HCT116 (cell line): ENCODE measurements around the gene ANO4. TPM values are rescaled to one million over a fixed set of nuclear protein-coding genes. Genes with fewer than 3 reads are reported as not detected.
"Not testable (repeated sequence)": the region's sequence is repeated elsewhere in the genome, so short reads cannot be mapped to it uniquely, and the experiment has no call there.

Experiments used
- ATAC-seq: fragments of 200-7000 bp; cut with Tn5 transposase; 2 replicates; pipeline ENCODE4 v1.9.1; 2020; ENCODE audit warnings: mild to moderate bottlenecking, moderate library complexity
- BruUV-seq: library from RNA; stranded (reverse); fragments of 400-500 nt; replicated peaks from 2 replicates; lab custom pipeline; 2021; lab: Mats Ljungman, UMichigan
- CTCF ChIA-PET: fragments of 300-600 bp; sonication (Branson Sonifier 250); formaldehyde crosslinking; loops from one replicate; lab custom pipeline; 2021; ENCODE audit warnings: antibody characterized with exemption; lab: Charles Lee
- POLR2A ChIA-PET: fragments of 300-600, 350-600 bp; sonication (Branson Sonifier 250); formaldehyde crosslinking; loops from one replicate; lab custom pipeline; 2021; ENCODE audit warnings: antibody characterized with exemption; lab: Charles Lee
- RAD21 ChIA-PET, 2 experiments: fragments of 300-600 bp; sonication (Branson Sonifier 250); formaldehyde crosslinking; loops; one replicate each; lab custom pipeline; 2023; ENCODE audit warnings: low total read pairs in 2 of 2; ENCODE audit not compliant: uncharacterized antibody in 2 of 2, unreplicated experiment in 2 of 2, low non-redundant PET in 1 of 2; lab: Charles Lee
- DNase-seq: peaks from one replicate; pipeline ENCODE4 v3.0.0-alpha.2; 2010; ENCODE audit warnings: low read depth, low spot score
- H2AFZ ChIP-seq: fragments of 200-600 bp; shearing (Covaris generic), sonication (generic); 2 replicates; pipeline ENCODE4 v1.6.1; 2017; ENCODE audit warnings: low read depth, mixed run types, mixed read lengths, antibody characterized with exemption, low read length; ENCODE audit not compliant: poor library complexity, severe bottlenecking
- H3K27ac ChIP-seq: 2 replicates; pipeline ENCODE4 v1.5.1; 2012; ENCODE audit warnings: low read depth, low read length
- H3K27me3 ChIP-seq: fragments of 200-600 bp; sonication (generic); 2 replicates; pipeline ENCODE4 v1.6.1; 2016; ENCODE audit warnings: mixed run types, low read length, mixed read lengths; ENCODE audit not compliant: insufficient read depth
- H3K36me3 ChIP-seq, 2 experiments: fragments of 200-500 bp in 1 of 2; fragments of 200-600 bp in 1 of 2; sonication (Bioruptor generic) in 1 of 2; sonication (generic) in 1 of 2; 2 replicates each; pipeline versions ENCODE4 v1.5.1 to v1.6.1; 2014 to 2016; ENCODE audit warnings: low read length in 2 of 2, inconsistent platforms in 1 of 2, mixed read lengths in 1 of 2, mixed run types in 1 of 2; ENCODE audit not compliant: insufficient read depth in 2 of 2, control insufficient read depth in 1 of 2
- H3K4me1 ChIP-seq, 2 experiments: fragments of 200-600 bp in 1 of 2; sonication (generic) in 1 of 2; 2 replicates each; pipeline versions ENCODE4 v1.5.1 to v1.6.1; 2012 to 2017; ENCODE audit warnings: low read length in 2 of 2, inconsistent platforms in 1 of 2, mild to moderate bottlenecking in 1 of 2, mixed read lengths in 1 of 2, mixed run types in 1 of 2, moderate library complexity in 1 of 2; ENCODE audit not compliant: insufficient read depth in 2 of 2, control insufficient read depth in 1 of 2
- H3K4me2 ChIP-seq: fragments of 200-600 bp; sonication (generic); 2 replicates; pipeline ENCODE4 v1.6.1; 2017; ENCODE audit warnings: mixed run types, low read length, mixed read lengths
- H3K4me3 ChIP-seq, 2 experiments: fragments of 200-600 bp in 1 of 2; sonication (generic) in 1 of 2; replicated peaks in 1 of 2; 2 replicates each; pipeline ENCODE4 v1.5.1; 2011 to 2016; ENCODE audit warnings: low read length in 2 of 2, control low read depth in 1 of 2, low read depth in 1 of 2, mild to moderate bottlenecking in 1 of 2, mixed read lengths in 1 of 2, mixed run types in 1 of 2
- H3K79me2 ChIP-seq: fragments of 200-600 bp; sonication (generic); 2 replicates; pipeline ENCODE4 v1.6.1; 2017; ENCODE audit warnings: mild to moderate bottlenecking, mixed run types, low read length, moderate library complexity, mixed read lengths; ENCODE audit not compliant: insufficient read depth
- H3K9ac ChIP-seq: fragments of 200-600 bp; sonication (generic); 2 replicates; pipeline ENCODE4 v1.6.1; 2016; ENCODE audit warnings: low read length, mixed read lengths
- H3K9me2 ChIP-seq: fragments of 200-600 bp; sonication (generic), shearing (Covaris generic); 2 replicates; pipeline ENCODE4 v1.6.1; 2017; ENCODE audit warnings: mixed run types, mild to moderate bottlenecking, moderate library complexity; ENCODE audit not compliant: insufficient read depth
- H3K9me3 ChIP-seq, 2 experiments: fragments of 200-500 bp in 1 of 2; fragments of 200-600 bp in 1 of 2; sonication (Bioruptor generic) in 1 of 2; sonication (generic) in 1 of 2; 2 replicates each; pipeline ENCODE4 v1.6.1; 2014 to 2017; ENCODE audit warnings: low read length in 2 of 2, mixed read lengths in 2 of 2, inconsistent platforms in 1 of 2, low read depth in 1 of 2, mild to moderate bottlenecking in 1 of 2, mixed run types in 1 of 2, moderate library complexity in 1 of 2; ENCODE audit not compliant: control insufficient read depth in 1 of 2, insufficient read depth in 1 of 2
- H4K20me1 ChIP-seq: fragments of 200-600 bp; sonication (generic), shearing (Covaris generic); 2 replicates; pipeline ENCODE4 v1.6.1; 2017; ENCODE audit warnings: mixed run types, mild to moderate bottlenecking, moderate library complexity; ENCODE audit not compliant: insufficient read depth
- EZH2phosphoT487 ChIP-seq: fragments of 200-600 bp; IDR thresholded peaks from 2 replicates; pipeline ENCODE4 v1.6.1; 2018; ENCODE audit warnings: antibody characterized with exemption, borderline replicate concordance
- FOSL1 ChIP-seq: IDR thresholded peaks from 2 replicates; pipeline ENCODE4 v1.6.1; 2012; ENCODE audit warnings: low read depth
- JUND ChIP-seq: IDR thresholded peaks from 2 replicates; pipeline ENCODE4 v1.6.1; 2012
- RAD21 ChIP-seq: IDR thresholded peaks from 2 replicates; pipeline ENCODE4 v1.6.1; 2012; ENCODE audit warnings: low read depth, mild to moderate bottlenecking
- SRF ChIP-seq: IDR thresholded peaks from 2 replicates; pipeline ENCODE4 v1.6.1; 2012; ENCODE audit warnings: low read depth
- intact Hi-C: fragments of 100-400 bp; cut with micrococcal nuclease; formaldehyde crosslinking; loops from 2 replicates; pipeline ENCODE4 v1.10.0; 2022
- total RNA-seq: library from RNA; stranded (reverse); gene quantifications from one replicate; pipeline ENCODE4 v1.2.1, GENCODE V29; 2021; ENCODE audit not compliant: unreplicated experiment
- TF ChIP-seq, protein P1 (sequence below), 3 experiments: fragments of 200-600 bp in 1 of 3; sonication (generic) in 1 of 3; IDR thresholded peaks in 2 of 3; conservative IDR thresholded peaks in 1 of 3; 2 replicates each; pipeline ENCODE4 v1.5.1; 2012 to 2017; ENCODE audit warnings: low read depth in 2 of 3, low read length in 2 of 3, antibody characterized with exemption in 1 of 3, borderline replicate concordance in 1 of 3, control low read depth in 1 of 3, mild to moderate bottlenecking in 1 of 3, mixed read lengths in 1 of 3, mixed run types in 1 of 3, moderate library complexity in 1 of 3; ENCODE audit not compliant: insufficient read depth in 1 of 3

ANO4 gene
- total RNA-seq, 1 experiment from 2014 or later: 1.7 TPM

GRCh38 chr12:100987552-100988521 lies 193.3 kb downstream of the ANO4 start:
- Histone ChIP-seq H3K79me2 (no peaks in the 10 kb centered on the region), H3K9me2 (no peaks in the 10 kb centered on the region), H4K20me1 (no peaks in the 10 kb centered on the region)
- ChIA-PET POLR2A (no interaction called here), RAD21 (no interaction called here)
- peak; percentile 98 for ATAC-seq
- 0 out of 2 replicates have a peak, but pooled peaks have one; percentile 24 for TF ChIP-seq JUND
- TF ChIP-seq SRF: no peak
- TF ChIP-seq RAD21: peak; percentile 54
- 0 out of 2 replicates have a peak, but pooled peaks have one; percentile 18 for TF ChIP-seq FOSL1
- TF ChIP-seq EZH2phosphoT487: no peak
- TF ChIP-seq, protein P1, sequence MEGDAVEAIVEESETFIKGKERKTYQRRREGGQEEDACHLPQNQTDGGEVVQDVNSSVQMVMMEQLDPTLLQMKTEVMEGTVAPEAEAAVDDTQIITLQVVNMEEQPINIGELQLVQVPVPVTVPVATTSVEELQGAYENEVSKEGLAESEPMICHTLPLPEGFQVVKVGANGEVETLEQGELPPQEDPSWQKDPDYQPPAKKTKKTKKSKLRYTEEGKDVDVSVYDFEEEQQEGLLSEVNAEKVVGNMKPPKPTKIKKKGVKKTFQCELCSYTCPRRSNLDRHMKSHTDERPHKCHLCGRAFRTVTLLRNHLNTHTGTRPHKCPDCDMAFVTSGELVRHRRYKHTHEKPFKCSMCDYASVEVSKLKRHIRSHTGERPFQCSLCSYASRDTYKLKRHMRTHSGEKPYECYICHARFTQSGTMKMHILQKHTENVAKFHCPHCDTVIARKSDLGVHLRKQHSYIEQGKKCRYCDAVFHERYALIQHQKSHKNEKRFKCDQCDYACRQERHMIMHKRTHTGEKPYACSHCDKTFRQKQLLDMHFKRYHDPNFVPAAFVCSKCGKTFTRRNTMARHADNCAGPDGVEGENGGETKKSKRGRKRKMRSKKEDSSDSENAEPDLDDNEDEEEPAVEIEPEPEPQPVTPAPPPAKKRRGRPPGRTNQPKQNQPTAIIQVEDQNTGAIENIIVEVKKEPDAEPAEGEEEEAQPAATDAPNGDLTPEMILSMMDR (IDR thresholded peaks at IDR 0.05 in 2 of 3, conservative IDR thresholded peaks at IDR 0.05 in 1 of 3; ENCODE audit: borderline replicate concordance in 1 of 3, insufficient read depth in 1 of 3, low read depth in 2 of 3, low read length in 2 of 3): peak; percentile 43 to 73 (median 68); a peak in 5 of 6 replicates
- TF ChIP-seq, all 23 proteins: peak for 4
- intact Hi-C loops: loop anchor here (5.0 kb wide), 1 partner anchor 161 kb away; no protein-coding TSS in a partner anchor
- H3K4me1 ChIP-seq: peaks cover 9 to 12% of the 10 kb centered on the region in 2 experiments; a peak in 3 of 4 replicates
- no TSS peak for BruUV-seq
- no peaks in the 10 kb centered on the region for H3K36me3 ChIP-seq
- H2AFZ ChIP-seq: peak overlapping the region; percentile 89
- CTCF ChIA-PET: interaction anchor here (0.8 kb wide), 1 partner anchor 60 kb away, joined by 3 read pairs; no protein-coding TSS in a partner anchor
- H3K27ac ChIP-seq: no peak overlapping the region
- no peaks in the 10 kb centered on the region for H3K9me3 ChIP-seq
- H3K9ac ChIP-seq: no peak overlapping the region; the same call in 1 of the 2 replicates
- peak; percentile 19 for DNase-seq
- H3K4me2 ChIP-seq: peak overlapping the region; percentile 55
- H3K27me3 ChIP-seq: no peaks in the 10 kb centered on the region
- H3K4me3 ChIP-seq: no peak overlapping the region

DNA sequence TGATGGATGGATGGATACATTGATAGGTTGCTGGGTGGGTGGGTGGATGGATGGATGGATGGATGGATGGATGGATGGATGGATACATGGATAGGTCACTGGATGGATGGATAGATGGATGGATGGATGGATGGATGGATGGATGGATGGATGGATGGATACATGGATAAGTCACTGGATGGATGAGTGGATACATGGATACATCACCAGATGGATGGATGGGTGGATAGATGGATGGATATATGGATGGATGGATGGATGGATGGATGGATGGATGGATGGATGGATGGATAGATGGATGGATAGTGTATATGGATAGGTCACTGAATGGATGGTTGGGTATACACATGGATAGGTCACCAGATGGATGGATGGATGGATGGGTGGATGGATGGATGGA lies 194.9 kb downstream of the ANO4 start:
- H3K9me3 ChIP-seq, RAD21 ChIA-PET, H3K79me2 ChIP-seq, H4K20me1 ChIP-seq, H3K9ac ChIP-seq, POLR2A ChIA-PET, ATAC-seq, H3K27ac ChIP-seq, BruUV-seq, H3K4me2 ChIP-seq, H3K36me3 ChIP-seq, CTCF ChIA-PET, H3K9me2 ChIP-seq, H3K27me3 ChIP-seq, H2AFZ ChIP-seq, DNase-seq, H3K4me3 ChIP-seq: not testable (repeated sequence)
- H3K4me1 ChIP-seq: peaks cover 9 to 12% of the 10 kb centered on the region in 2 experiments; a peak in 3 of 4 replicates
- intact Hi-C loops: loop anchor here (5.0 kb wide), 1 partner anchor 162 kb away; no protein-coding TSS in a partner anchor
